Activated T-cell treated with anti-CD3 and anti-CD28 coated beads for 4 hours (primary cell): ENCODE results near the gene PNMA6E.

Source experiments
- DNase-seq: peaks from one replicate; pipeline ENCODE4 v3.0.0-alpha.2; 2020

Gene PNMA6E

DNA sequence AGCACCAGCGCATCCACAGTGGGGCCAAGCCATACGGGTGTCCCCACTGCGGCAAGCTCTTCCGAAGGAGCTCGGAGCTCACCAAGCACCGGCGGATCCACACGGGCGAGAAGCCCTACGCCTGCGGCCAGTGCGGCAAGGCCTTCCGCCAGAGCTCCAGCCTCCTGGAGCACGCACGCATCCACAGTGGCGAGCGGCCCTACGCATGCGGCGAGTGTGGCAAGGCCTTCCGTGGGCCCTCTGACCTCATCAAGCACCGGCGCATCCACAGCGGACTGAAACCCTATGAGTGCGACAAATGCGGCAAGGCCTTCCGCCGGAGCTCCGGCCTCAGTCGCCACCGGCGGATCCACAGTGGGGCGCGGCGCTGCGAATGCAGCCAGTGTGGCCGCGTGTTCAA, 53.6 kb downstream of the PNMA6E start:
- no peak for DNase-seq
